HG03460 (cell line): ENCODE data around the gene ITPRID2.
"Not testable (repeated sequence)": the region's sequence is repeated elsewhere in the genome, so short reads cannot be mapped to it uniquely, and the experiment has no call there.

Experiments used
- ATAC-seq: cut with Tn5 transposase; IDR thresholded peaks from one replicate; pipeline ENCODE4 v1.9.1; 2021; ENCODE audit not compliant: unreplicated experiment

ITPRID2 gene

DNA sequence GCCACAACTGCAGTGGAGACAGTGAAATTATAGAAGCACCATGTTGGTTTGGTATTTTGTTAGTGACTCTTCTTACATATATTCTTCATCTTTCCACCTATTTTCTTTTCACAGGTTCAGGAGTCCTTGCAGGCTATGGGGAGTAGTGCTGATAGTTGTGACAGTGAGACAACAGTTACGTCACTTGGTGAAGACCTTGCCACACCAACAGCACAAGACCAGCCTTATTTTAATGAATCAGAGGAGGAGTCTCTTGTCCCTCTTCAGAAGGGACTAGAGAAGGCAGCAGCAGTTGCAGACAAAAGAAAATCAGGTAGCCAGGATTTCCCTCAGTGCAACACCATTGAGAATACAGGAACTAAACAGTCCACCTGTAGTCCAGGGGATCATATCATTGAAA lies 23.6 kb downstream of the ITPRID2 start:
- no peak for ATAC-seq

DNA sequence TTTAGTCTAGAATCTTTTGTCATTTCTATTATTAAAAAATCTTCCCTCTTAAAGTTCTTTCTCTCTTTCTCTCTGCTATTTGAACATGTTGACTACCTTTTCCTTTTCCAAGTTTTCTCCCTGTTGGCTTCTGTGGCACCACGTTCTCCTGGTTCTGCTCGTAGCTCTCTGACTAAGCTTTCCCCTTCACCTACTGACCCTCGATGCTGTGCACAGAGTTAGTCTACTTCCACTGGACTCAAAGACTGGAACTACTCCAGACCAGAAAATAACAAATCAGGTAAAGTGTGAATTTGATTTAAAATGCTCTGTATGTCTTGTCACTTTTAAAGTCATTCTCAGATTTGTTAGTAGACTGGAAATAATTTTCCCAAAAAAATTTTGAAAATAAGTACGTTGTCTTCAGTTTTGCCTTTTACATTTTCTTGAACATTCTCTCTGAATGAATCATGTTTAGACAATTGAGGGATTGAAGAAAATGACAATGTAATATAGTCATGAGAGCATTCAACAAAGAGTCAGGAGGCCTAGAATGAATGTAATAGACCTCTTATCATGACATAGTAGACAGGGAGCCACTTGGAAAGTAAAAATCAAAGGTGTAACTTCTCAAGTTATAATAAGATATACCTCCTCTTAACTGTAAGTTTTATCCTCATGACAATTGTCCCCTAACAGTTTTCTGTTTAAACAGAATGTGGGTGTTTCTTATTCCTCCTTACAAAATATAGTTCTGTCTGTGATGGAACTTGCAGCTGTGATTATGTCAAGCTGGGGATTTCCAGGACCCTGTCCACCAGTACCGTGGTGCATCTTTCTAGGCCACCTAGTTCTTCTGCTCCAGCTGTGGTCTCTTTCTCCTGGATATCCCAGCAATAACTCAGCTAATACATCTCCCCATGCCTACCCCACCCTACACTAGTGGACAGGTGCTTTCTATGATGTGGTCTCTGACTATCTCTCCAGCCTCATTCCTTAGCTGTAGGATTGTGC lies 25.5 kb downstream of the ITPRID2 start:
- no peak for ATAC-seq

DNA sequence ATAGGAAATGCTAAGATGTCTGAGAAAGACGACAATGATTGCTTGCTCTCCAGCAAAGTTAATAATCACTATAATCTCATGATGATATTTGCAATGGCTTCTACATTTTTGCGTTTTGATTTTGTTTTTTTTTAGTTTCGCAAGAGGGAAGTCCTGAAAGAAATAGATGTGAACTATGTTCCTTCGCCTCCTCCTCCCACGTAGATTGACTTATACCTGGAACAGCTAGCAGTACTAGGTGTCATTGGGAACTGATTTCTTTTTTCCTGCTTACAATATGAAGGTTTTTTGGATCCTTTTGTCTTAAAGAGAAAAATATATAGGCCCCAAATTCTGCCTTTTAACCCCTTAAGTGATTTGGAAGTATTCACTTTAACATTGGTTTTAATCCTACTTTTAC lies 26.7 kb downstream of the ITPRID2 start:
- ATAC-seq: no peak

DNA sequence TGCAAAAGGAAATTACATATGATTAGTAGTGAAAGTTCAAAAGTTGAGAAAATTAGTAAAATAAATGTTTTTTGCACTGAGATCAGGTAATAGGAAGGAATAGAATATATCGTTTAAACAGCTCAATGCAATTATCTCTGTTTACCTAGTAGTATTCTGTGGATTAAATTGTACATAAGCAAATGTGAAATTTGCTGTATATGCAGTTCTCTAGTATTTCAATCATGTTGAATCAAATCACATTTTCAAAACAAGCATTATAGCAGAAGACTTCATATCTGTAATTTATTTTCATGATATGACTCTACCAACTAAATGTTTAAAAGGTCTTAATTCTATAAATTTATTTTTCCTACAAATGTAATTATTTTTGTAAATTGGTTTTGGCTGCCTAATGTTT lies 31.6 kb downstream of the ITPRID2 start:
- no peak for ATAC-seq

DNA sequence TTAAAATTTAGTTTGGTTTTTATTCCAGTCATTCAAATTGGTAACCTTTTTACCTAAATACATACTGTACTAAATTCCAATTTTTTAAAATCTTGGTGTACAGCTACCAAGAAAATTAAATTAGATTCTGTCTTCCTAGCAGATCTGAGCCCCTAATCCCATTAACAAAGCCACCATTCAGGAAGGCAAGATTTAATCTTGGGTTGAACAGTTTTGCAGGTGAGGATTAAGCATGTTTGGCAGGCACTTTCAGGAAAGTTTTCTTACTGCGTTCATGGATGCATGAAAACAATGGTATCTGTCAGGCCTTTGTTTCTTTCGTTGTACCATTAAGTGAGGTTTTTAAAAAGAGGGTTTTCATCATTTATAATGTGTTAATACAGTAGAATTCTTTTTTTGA lies 32.8 kb downstream of the ITPRID2 start:
- no peak for ATAC-seq

DNA sequence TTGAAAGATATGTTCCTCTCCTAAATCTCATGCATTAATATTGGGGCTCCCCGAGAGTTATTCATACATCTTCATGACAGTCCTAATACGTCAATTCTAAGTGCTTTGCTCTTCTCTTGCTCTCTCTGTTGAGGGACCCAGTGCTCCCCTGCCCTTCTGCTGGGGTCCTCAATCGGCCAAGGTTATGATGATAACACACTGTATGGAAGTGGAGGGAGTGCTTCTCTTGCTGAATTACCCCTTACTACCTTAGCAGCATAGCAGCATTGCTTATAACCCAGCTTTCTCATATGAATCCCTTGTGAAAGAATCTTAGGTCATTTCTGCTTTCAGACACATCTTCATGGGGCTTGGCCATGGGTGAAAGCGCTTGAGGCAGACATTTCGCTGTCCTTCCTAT lies 43.2 kb downstream of the ITPRID2 start:
- ATAC-seq: no peak

DNA sequence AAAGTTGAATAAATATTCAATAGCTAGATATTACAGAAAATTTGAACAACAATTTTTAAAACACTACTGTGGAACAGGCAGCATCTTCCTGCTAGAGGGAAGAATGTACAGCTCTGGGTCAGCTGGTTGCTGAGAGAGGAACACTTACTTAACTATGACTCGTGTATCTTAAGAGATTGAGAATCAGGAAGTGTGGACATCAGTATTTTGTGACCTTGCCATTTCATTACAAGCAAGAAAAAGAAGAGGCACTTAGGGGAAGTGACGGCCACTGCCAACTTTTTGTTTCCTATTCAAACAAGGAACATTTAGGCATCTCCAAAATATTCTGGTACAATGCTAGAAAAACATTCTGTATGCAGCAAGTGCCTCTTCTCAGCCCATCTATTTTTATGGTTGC lies 45.9 kb downstream of the ITPRID2 start:
- ATAC-seq: no peak

DNA sequence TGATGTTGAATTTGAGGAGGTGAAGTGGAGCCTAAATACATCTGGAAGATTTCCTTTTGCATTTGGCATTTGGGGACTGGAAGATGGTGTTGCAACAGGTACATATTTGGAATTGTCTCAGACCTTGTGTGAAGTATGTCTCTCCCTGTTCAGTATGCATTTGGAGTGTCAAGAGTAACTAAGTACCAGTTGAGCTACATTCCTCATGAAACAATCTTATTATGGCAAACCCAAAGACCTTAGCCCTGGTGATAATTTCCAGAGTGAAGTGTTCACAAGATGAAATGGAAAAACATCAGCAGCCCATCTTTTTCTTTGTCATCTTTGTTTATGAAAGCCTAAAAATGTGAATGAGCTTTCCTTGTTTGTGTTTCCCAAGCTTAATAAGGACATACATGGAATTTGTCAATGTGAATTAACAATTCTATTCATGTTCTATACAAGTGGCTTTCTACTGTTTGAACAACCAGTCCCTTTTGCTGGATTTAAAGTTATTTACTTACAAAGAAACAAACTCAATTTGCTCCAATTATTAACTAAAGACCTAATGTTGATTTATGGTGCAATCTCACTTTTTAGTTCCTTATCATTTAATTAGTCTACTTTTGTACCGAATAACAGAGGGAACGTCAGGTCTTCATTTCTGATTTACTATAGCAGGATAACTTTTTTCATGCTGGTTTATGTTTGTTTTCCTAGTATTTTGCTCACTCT lies 52.0 kb downstream of the ITPRID2 start:
- ATAC-seq: no peak

DNA sequence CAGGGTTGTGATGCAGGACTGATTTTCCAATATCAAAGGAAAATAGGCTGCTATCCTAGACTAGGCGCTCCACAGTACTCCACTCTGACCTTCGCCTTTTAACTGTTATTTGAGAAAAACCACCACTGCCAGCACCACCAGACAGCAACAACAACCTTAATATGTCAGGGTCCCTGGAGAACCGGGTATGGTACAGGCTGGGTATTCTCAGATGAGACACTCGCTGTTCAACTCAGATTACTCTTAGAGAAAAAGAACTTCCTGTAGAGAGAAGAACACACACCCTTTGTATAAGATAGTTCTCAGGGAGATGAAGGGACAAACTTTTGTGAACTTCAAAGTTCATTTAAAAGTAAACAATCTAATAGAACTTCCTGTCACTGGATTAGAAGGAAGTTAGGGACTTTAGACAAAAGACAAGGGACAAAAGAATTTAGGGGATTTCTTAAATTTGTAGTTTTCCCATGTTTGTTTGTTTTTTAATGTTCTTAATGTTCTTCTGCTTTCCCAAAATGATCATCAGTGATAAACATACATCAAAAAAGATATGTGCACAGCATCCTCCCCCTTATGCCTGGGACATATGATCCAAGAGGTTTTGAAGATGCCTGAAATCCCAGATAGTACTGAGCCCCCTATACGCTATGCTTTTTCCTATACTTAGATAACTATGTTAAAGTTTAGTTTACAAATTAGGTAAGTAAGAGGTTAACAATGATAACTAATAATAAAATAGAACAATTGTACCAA lies 52.8 kb downstream of the ITPRID2 start:
- ATAC-seq: no peak

DNA sequence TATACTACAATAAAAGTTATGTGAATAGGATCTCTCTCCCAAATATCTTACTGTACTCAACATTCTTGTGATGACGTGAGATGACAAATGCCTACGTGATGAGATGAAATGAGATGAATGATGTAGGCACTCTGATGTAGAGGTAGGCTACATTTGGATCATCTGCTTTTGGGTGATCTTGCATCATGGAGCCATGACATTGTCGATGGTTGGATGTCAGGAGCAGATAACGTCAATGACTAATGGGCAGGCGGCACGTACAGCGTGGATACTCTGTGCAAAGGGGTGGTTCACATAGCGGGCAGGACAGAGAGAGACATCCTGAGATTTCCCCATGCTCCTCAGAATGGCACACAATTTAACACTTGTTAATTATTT lies 53.4 kb downstream of the ITPRID2 start:
- no peak for ATAC-seq

DNA sequence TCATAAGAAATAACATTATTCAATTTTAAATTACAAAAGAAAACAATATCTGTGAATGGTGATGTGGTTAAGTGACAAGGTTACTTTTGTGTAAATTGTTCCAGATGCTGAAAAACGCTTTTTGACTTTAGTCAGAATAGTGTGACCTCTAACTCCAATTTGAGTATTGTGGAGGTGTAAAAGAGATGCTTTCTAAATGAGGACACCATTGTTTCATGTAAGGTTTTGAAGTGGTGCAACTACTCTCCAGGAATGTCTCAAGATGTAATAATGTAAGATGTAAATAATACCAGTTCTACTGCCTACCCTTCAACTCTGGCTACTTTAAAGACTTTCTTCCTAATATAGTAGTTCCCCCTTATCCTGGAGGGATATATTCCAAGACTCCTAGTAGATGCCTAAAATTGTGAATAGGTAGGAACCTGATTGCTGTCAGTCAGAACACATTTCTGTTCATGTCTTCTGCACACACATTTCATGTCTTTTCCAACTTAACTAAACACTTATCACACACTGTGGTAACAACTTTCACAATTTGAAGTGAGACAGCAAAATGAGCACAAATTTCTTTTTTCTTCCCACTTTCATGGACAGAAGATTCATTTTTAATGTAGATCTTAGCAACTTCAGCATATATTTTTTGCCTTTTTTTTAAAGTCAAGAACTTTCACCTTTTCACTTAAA lies 55.1 kb downstream of the ITPRID2 start:
- ATAC-seq: no peak

DNA sequence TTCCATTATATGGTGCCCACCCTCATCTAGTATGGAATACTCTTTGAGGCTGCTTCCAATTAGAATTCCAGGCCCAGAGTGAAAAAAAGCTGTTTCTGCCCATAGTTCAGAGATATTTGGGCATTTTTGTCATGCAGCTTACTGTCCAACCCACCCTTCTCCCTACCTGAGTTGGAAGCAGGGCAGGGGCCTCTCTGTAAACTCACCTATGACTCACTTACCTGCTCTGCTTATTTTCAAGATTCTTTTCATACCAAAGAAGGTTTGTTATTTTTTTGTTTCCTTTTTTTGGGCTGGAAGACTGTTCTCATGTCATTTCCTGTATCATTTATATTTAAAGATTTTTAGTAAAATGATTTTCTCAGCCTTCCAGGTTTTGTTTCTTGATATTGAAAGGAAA lies 55.7 kb downstream of the ITPRID2 start:
- ATAC-seq: no peak

DNA sequence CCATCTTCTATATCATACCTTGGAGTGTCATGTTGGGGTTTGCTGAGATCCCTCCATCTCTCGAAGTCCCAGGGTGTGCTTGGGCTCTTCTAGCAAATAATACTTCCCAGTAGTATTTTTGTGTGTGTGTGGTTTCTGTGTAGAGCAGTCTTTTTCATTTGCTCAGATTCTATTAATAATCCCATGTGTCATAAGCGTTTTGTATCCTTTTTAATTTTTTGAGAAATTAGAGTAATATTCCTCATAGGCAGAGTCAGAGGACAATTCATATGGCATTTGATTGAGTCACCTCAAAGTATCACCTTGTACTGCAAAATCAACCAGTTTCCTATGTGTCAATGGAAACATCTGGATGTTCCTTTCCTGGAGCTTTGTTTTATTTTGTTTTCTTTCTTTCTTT lies 56.7 kb downstream of the ITPRID2 start:
- no peak for ATAC-seq

DNA sequence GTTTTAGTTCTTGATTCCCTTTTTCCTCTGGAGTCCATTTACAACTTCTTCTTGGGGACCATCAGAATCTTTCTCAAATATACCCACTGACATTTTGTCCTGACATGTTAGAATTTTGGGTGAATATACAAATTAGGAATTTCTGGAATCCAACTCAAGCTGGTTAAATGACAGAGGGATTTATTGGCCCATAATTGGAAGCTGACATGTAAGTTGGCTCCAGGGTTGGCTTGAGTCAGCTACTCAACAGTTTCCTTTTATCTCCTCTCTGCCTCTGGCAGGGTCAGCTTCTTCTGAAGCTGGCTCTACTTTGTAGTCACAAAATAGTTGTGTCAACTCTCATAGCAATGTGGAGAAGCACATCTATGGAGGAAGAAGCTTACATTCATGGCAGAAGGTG lies 57.5 kb downstream of the ITPRID2 start:
- no peak for ATAC-seq

DNA sequence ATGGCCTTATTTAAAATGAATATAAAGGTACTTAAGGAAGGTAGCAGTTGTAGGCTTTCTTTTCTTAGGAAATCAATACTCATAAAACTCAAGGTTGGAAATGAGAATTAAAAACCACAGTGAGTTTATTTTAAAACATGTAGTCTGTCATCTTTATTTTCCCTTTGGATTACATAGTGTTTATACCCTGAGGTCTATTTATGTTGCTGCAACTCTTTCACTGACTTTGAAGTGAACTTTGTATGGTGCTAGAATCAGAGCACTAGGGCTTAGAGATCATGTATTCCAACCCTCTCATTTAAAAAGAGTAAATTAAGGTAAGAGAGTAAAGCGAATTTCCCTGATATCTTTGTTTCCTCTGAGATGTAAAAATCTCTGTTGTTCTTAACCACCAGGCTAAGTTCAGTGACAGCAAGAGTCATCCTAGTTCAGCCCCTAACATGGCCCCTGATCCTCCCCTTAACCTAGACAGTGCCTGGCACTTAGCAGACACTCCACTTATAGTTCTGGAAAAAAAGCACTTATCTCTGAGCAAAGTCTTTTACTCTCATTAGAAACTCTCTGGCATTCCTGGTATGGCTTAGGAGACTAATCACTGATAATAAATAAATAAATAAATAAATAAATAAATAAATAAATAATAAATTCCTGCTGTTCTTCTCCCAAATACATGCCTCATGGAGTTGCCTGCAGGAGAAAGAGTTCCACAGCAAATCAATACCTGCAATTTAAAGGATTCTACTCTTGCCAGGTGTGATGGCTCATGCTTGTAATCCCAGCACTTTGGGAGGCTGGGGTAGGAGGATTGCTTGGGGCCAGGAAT lies 61.1 kb downstream of the ITPRID2 start:
- ATAC-seq: no peak

DNA sequence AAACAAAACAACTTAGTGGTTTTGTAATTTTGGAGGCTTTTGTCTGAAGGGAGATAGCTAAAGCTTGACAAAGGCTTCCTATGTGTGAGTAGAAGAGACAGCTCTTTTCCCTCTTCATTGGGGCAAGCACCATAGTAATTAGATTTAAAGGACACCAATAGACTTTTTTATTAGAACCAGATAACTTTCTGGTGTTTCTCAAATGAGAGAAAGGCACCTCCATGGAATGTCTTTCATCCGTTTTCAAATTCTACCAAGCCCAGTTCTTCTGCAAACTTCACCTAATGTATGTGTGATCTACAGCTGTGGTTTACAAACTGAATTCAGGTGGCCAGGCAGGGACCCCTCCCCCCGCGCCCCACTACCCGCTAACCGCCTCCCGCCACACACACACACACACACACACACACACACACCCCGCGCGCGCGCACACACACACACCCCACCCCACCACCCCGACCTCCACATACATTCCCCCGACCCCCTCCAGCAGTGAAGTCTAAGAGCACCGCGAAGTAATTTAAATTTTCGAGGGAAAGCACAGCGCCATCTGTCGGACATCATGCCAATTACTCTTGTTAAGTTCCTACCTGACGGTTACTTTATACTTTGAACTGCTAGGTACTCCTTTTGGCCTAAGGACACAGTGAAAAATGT lies 62.5 kb downstream of the ITPRID2 start:
- ATAC-seq: no peak

DNA sequence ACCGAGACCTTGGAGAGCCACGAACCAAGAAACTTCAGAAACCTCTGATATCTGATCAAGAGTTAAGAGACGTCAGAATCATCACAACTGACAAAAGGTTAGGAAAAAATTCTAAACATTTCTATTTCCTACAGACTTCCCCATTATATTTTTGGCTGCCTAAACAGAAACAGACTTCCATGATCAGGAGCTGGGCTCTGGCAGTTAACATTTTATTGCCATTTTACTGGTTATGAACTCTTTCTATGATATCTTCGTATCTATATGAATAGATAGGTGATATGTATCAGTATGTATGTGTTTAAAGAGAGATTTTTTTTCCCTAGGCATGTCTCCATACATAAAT lies 63.0 kb downstream of the ITPRID2 start:
- no peak for ATAC-seq

DNA sequence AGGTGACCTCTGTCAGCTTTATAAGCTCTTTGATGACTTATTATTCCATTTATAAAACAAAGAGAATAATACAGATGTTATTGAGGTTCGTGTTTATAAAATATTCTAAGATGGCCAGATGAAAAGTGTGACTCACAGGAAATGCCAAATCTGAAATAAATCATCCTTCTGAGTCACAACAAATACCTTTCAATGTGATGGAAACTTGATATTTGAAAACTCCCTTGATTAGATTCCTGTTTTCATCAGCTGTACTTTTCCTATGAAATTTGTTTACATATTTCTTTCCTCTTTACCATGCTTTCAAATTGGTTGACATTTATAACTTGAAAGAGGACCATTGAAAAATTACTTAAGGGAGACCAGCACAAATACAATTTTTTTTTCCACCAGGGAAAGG lies 63.5 kb downstream of the ITPRID2 start:
- no peak for ATAC-seq

DNA sequence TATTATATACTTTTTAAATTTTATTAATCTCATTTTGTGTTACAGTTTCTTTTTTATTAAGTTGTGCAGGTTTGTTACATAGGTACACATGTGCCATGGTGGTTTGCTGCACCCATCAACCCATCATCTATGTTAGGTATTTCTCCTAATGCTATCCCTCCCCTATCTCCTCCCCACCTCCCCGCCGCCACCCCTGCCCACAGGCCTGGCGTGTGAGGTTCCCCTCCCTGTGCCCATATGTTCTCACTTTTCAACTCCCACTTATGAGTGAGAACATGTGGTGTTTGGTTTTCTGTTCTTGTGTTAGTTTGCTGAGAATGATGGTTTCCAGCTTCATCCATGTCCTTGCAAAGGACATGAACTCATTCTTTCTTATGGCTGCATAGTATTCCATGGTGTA lies 64.3 kb downstream of the ITPRID2 start:
- ATAC-seq: not testable (repeated sequence)

DNA sequence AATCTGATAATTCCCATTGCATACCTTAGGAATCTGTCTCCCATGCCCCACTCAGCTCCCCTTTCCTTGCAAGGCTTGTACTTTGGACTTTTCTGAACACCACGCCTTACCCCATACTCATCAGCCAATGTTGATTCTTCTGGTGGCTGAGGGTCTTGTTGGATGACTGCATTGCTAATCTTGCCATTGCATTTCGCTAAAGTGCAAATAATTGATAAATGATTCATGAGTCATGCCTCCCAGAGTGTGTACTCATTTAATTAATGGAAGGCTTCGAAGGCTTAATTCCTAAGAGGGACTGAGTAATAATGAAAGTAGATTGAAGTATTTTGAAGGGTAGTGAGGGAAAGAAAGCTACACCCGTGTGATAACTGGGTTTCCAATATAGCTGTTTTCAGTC lies 66.1 kb downstream of the ITPRID2 start:
- ATAC-seq: no peak
